ENCODE results near the gene NAT10.
A peak's percentile ranks its signal among the peaks of the same experiment; 100 is the strongest.

The NAT10 gene

DNA sequence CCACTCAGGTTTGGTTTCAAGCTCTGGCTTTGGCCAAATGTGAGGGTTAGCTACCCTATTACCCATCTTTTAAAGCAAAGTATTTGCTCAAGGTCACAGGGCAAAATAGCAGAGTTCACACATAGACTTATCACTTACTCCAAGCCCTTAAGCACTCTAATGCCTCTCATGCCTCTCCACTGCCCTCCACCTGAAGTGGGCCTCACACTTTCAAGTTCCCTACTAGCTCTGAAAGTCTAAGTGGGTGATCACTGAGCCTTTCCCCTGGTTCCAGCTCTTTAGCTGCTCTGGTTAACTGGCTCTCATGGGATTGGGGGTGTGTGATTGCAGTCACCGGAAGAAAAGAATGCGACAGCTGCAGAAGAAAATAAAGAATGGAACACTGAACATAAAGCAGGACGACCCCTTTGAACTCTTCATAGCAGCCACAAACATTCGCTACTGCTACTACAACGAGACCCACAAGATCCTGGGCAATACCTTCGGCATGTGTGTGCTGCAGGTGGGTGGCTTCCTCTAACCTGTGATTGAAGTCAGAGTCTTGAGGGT, 6.4 kb downstream of the NAT10 start:
- DNase-seq = no peak

- DNase-seq = no peak
Measured at GRCh38 chr11:34114014-34114413, 8.6 kb downstream of the NAT10 start.

- no peak for DNase-seq
Measured at GRCh38 chr11:34114471-34114870, 9.0 kb downstream of the NAT10 start.

- DNase-seq = no peak
Measured at GRCh38 chr11:34120651-34121050, 15.2 kb downstream of the NAT10 start.

GRCh38 chr11:34124885-34125668, 19.6 kb downstream of the NAT10 start:
- no peak for DNase-seq

- no peak for DNase-seq
Measured at GRCh38 chr11:34126959-34127848, 21.8 kb downstream of the NAT10 start.

GRCh38 chr11:34128824-34129223, 23.4 kb downstream of the NAT10 start:
- DNase-seq = no peak

DNA sequence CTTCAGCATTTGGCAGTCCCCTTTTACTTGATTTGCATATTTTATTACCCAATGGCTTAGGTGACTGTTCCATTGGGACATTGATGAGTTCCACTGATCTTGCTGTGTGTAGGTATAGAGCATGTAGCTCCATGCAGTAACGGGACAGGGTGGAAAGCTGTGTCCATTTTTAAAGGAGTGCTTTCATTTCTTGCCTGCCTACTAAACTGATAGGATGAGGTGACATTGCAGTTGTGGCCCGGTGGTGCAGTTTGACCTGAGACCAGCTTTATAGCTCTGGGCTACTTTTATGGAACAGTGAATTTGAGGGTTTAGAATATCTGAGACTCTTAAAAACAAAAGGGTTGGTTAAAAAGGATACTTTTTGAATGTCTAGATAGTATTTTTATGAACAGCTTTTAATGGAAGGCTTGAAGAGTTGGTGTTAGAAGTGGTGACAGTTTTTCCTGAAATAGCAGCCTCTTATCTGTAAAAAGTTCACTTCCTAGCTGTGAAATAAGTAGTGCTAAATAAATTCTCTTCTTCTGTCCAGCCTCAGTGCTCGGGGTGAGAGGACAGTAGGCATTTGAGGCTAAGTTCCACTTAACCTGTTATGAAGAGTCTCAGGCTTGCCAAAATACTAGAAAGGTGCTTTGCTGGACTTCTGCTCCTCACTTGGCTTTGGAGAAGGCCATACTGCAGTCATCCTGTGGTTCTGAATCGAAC, 27.0 kb downstream of the NAT10 start:
- peak in 1 of 2 experiments; percentile 57 for DNase-seq

DNA sequence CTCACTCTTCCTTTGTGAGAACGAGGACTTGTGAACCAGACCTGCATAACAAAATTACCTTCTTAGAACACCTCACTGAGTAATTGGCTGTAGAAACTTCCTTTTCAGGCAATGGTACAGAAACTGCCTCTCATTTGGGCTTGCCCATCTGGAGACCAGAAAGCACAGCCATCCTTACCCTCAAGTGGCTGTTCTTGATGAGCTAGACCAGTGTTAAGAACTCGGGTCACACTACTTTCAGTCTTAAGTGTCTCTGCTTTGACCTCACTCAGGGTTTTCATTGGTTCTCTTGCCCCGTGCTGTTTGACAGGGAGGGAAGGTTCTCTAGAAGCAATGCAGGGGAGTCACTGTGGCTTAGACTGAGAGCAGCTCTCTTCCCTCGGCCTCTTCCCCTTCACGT, 29.3 kb downstream of the NAT10 start:
- no peak for DNase-seq

- no peak for DNase-seq
Measured at GRCh38 chr11:34135439-34135838, 30.0 kb downstream of the NAT10 start.

GRCh38 chr11:34136420-34136819, 31.0 kb downstream of the NAT10 start:
- DNase-seq = no peak

- no peak for DNase-seq
Measured at GRCh38 chr11:34139346-34139745, 33.9 kb downstream of the NAT10 start.

DNA sequence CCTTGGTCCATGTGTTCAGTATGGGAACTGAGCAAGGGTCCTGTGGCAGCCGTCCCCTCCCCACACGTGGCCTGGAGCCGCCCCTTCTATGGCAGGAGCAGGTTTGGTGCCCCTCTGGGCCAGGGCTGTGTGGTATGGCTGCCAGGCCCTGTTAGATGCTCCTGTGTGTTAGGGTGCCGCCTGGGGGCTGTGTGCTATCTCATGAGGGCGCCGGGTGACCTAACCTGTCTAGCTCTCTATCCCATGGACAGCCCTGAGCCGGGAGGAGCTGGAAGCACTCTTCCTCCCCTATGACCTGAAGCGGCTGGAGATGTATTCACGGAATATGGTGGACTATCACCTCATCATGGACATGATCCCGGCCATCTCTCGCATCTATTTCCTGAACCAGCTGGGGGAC, 34.7 kb downstream of the NAT10 start:
- no peak for DNase-seq

DNA sequence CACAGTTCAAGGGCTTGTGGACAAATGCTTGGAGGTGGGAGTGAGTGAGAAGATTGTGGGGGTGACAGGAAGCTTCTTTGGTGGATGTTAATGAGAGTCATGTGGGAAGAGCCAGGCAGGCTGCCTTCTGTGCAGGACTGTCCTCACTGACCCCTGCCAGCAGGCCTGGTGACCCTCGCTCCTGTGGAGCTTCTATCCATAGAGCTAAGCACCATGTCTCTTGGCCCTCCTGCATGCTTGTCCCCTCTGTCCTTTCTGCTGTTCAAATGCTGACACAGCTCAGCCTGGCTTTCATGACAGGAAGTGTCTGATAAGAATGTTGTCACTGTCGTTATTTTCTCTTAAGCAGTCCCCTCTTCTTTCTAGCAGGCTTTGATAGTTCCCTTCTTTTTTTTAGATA, 37.6 kb downstream of the NAT10 start:
- no peak for DNase-seq

- no peak for DNase-seq
Measured at GRCh38 chr11:34145073-34145472, 39.6 kb downstream of the NAT10 start.

GRCh38 chr11:34145847-34146381, 40.5 kb downstream of the NAT10 start:
- no peak for DNase-seq

GRCh38 chr11:34146411-34146810, 41.0 kb downstream of the NAT10 start:
- no peak for DNase-seq

DNA sequence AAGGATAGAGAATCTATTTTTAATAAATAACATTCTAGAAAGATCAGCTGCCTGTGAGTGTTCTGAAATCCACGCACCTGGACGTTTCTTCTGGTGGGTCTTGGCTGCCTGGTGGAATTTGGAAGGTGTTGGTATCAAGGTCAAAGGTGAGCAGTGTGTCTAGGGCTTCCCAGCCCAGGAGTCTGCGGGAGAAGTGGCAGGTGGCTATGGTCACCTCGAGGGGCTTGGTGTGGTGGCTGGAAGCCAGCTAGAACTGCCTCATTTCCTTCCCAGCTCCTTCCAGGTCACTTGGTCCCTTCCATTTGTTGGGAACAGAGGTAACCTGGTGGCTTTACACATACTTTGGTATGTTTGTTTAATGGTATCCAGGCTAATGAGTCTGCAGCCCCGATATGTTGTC, 41.4 kb downstream of the NAT10 start:
- DNase-seq = no peak

DNA sequence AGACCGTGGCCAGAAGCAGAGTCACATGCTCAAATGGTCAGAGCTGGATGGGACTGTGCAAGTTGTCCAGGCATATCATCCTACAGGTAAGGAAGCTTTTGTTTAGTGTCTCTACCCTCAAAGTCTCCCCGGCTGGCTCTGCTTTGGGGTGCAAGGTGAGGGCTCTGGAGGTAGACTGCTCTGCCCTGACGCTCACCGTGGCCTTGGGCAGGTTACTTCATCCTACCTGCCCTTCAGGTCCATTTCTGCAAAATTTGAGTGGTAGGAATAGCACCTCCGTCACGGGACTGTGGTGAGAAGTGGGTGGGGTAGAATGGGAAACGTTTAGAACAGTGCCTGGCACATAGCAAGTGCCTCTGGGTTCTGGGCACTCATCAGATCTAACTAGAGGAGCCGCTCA, 42.2 kb downstream of the NAT10 start:
- no peak for DNase-seq

- DNase-seq = no peak
Measured at GRCh38 chr11:34148504-34149165, 43.2 kb downstream of the NAT10 start.

DNA sequence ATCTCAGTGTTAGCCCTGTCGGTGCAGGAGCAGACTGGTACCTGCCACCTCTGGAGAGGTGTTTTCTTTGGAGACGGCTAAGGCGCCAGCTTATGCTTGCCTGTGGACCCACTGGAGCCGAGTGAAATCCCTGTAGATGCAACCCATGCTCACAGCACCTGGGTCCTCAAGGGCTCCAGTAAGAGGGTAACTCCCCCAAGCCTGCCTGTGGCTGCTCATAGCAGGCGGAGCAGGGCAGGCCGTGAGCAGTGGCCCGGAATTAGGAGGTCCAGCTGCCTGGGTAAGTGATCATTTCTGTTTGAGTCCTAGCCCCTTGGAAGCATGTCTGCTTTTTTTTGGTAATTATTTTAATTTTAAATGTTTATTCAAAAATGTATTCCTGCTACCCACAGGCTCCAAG, 43.8 kb downstream of the NAT10 start:
- DNase-seq = no peak

- DNase-seq = peak in 1 of 2 experiments; percentile 19
Measured at GRCh38 chr11:34149786-34150185, 44.4 kb downstream of the NAT10 start.

Data from NCI-H526 (cell line).